HEK293 (cell line): Measurements from ENCODE around the gene POM121L2.

Experiments used
- CTCF ChIA-PET: fragments of 350-600 bp; formaldehyde crosslinking; extraction: SDS; loops from one replicate; lab custom pipeline; 2021; ENCODE audit warnings: antibody characterized with exemption; lab: Yijun Ruan, JAX
- POLR2A ChIA-PET: fragments of 300-600 bp; formaldehyde crosslinking; extraction: SDS; loops from one replicate; lab custom pipeline; 2020; ENCODE audit warnings: antibody characterized with exemption, inconsistent platforms; lab: Yijun Ruan, JAX
- H3K27ac ChIP-seq: fragments of 200-500 bp; sonication (Bioruptor generic); 2 replicates; pipeline ENCODE4 v1.5.1; 2014; ENCODE audit warnings: low read depth, low read length, control low read depth, inconsistent platforms; ENCODE audit errors: extremely low read depth
- H3K36me3 ChIP-seq, 2 experiments: fragments of 200-500 bp in 1 of 2; sonication (Bioruptor generic) in 1 of 2; 1 replicate in 1 of 2; 2 replicates in 1 of 2; pipeline ENCODE4 v1.5.1; 2014 to 2017; ENCODE audit warnings: inconsistent platforms in 2 of 2, low read length in 2 of 2; ENCODE audit not compliant: control insufficient read depth in 2 of 2, insufficient read depth in 1 of 2
- H3K4me1 ChIP-seq: fragments of 200-500 bp; sonication (Bioruptor generic); 2 replicates; pipeline ENCODE4 v1.5.1; 2014; ENCODE audit warnings: mild to moderate bottlenecking, low read length, inconsistent platforms; ENCODE audit not compliant: control insufficient read depth, insufficient read depth
- H3K4me3 ChIP-seq: 2 replicates; pipeline ENCODE4 v1.5.1; 2011; ENCODE audit warnings: low read depth, mild to moderate bottlenecking, control low read depth, low read length, moderate library complexity
- H3K9me3 ChIP-seq: fragments of 200-500 bp; sonication (Bioruptor generic); 2 replicates; pipeline ENCODE4 v1.5.1; 2014; ENCODE audit warnings: low read depth, low read length, inconsistent platforms; ENCODE audit not compliant: control insufficient read depth, insufficient read depth
- MZF1 ChIP-seq: fragments of 450-650 bp; formaldehyde crosslinking; IDR thresholded peaks from 2 replicates; pipeline ENCODE4 v1.5.1; 2017; ENCODE audit warnings: missing biosample characterization, missing genetic modification characterization, borderline replicate concordance
- SP7 ChIP-seq: fragments of 450-650 bp; formaldehyde crosslinking; IDR thresholded peaks from 2 replicates; pipeline ENCODE4 v1.5.1; 2016; ENCODE audit warnings: missing biosample characterization, missing genetic modification characterization
- YY1 ChIP-seq: fragments of 450-650 bp; formaldehyde crosslinking; IDR thresholded peaks from 2 replicates; pipeline ENCODE4 v1.5.1; 2018; ENCODE audit warnings: missing biosample characterization, missing genetic modification characterization
- ZBTB17 ChIP-seq: fragments of 450-650 bp; formaldehyde crosslinking; IDR thresholded peaks from 2 replicates; pipeline ENCODE4 v1.5.1; 2016; ENCODE audit warnings: missing biosample characterization, missing genetic modification characterization
- ZNF157 ChIP-seq: fragments of 450-650 bp; formaldehyde crosslinking; IDR thresholded peaks from 2 replicates; pipeline ENCODE4 v1.5.1; 2016; ENCODE audit warnings: missing biosample characterization, missing genetic modification characterization
- ZNF175 ChIP-seq: fragments of 450-650 bp; formaldehyde crosslinking; IDR thresholded peaks from 2 replicates; pipeline ENCODE4 v1.5.1; 2016; ENCODE audit warnings: missing biosample characterization, missing genetic modification characterization
- ZNF391 ChIP-seq: fragments of 450-650 bp; formaldehyde crosslinking; IDR thresholded peaks from 2 replicates; pipeline ENCODE4 v1.5.1; 2016; ENCODE audit warnings: low read depth, missing biosample characterization, missing genetic modification characterization, borderline replicate concordance
- ZNF404 ChIP-seq: fragments of 450-650 bp; formaldehyde crosslinking; IDR thresholded peaks from 2 replicates; pipeline ENCODE4 v1.5.1; 2017; ENCODE audit warnings: missing biosample characterization, missing genetic modification characterization
- ZNF473 ChIP-seq: fragments of 450-650 bp; formaldehyde crosslinking; IDR thresholded peaks from 2 replicates; pipeline ENCODE4 v1.5.1; 2017; ENCODE audit warnings: missing biosample characterization, missing genetic modification characterization
- ZNF561 ChIP-seq: fragments of 450-650 bp; IDR thresholded peaks from 2 replicates; pipeline ENCODE4 v1.5.1; 2018; ENCODE audit warnings: missing biosample characterization, missing genetic modification characterization, borderline replicate concordance
- ZNF629 ChIP-seq: fragments of 450-650 bp; formaldehyde crosslinking; IDR thresholded peaks from 2 replicates; pipeline ENCODE4 v1.5.1; 2017; ENCODE audit warnings: missing biosample characterization, missing genetic modification characterization
- ZSCAN30 ChIP-seq: fragments of 450-650 bp; IDR thresholded peaks from 2 replicates; pipeline ENCODE4 v1.5.1; 2018; ENCODE audit warnings: missing biosample characterization, mild to moderate bottlenecking, missing genetic modification characterization, moderate library complexity
- TF ChIP-seq, protein P1 (sequence below): fragments of 450-650 bp; formaldehyde crosslinking; IDR thresholded peaks from 2 replicates; pipeline ENCODE4 v1.5.1; 2016; ENCODE audit warnings: missing biosample characterization, missing genetic modification characterization
- TF ChIP-seq, protein P2 (sequence below): fragments of 450-650 bp; formaldehyde crosslinking; IDR thresholded peaks from 2 replicates; pipeline ENCODE4 v1.5.1; 2016; ENCODE audit warnings: missing biosample characterization, missing genetic modification characterization
- TF ChIP-seq, protein P3 (sequence below): fragments of 450-650 bp; formaldehyde crosslinking; IDR thresholded peaks from 2 replicates; pipeline ENCODE4 v1.5.1; 2016; ENCODE audit warnings: missing biosample characterization, missing genetic modification characterization
- TF ChIP-seq, protein P4 (sequence below): fragments of 450-650 bp; formaldehyde crosslinking; IDR thresholded peaks from 2 replicates; pipeline ENCODE4 v1.5.1; 2017; ENCODE audit warnings: missing biosample characterization, missing genetic modification characterization
- TF ChIP-seq, protein P5 (sequence below): fragments of 450-650 bp; formaldehyde crosslinking; IDR thresholded peaks from 2 replicates; pipeline ENCODE4 v1.5.1; 2016; ENCODE audit warnings: missing biosample characterization, missing genetic modification characterization

POM121L2 gene

DNA sequence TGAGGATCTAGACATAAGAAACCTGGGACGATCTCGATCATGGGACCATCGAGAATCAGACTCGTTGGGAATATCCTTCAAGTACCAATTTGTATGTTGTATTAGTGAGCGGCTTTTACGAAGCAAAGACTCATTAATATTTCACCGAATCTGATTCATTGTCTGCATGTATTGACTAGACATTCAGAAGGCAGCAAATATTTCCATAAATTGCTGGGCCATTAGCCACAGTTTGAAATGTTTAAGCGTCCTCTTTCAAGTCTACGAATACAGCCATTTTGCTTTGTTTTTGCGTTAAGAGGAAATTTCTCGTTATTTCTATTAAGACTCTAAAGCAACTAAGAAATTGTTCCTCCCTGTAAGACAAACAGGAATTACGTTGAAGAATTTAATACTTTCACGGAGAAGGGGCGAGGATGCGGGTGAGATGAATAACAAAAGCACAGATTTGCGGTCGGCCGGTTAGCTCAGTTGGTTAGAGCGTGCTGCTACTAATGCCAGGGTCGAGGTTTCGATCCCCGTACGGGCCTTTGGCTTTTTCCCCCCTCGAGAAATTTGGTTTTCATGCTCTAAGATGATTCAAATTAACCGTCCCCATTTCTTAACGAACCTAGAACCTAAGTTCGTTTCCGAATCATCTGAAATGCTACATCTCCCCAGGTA, 18.5 kb downstream of the POM121L2 start:
- Histone ChIP-seq H3K27ac (no peak overlapping the region), H3K4me3 (peak overlapping the region; percentile 6), H3K4me1 (peaks cover 3% of the 10 kb centered on the region; the same call in 1 of the 2 replicates), H3K36me3 (no peaks in the 10 kb centered on the region), H3K9me3 (no peaks in the 10 kb centered on the region)
- ChIA-PET CTCF (interaction anchor here (0.7 kb wide), 1 partner anchor 33 kb away, joined by 3 read pairs; no protein-coding TSS in a partner anchor), POLR2A (interaction anchor here (0.6 to 1.4 kb wide), 2 partner anchors 42 to 393 kb away, joined by 4 to 13 read pairs; no protein-coding TSS in a partner anchor)
- peak; percentile 34; the same call in 1 of the 2 replicates for TF ChIP-seq ZBTB17 (tag by site-specific recombination)
- TF ChIP-seq, protein P1, sequence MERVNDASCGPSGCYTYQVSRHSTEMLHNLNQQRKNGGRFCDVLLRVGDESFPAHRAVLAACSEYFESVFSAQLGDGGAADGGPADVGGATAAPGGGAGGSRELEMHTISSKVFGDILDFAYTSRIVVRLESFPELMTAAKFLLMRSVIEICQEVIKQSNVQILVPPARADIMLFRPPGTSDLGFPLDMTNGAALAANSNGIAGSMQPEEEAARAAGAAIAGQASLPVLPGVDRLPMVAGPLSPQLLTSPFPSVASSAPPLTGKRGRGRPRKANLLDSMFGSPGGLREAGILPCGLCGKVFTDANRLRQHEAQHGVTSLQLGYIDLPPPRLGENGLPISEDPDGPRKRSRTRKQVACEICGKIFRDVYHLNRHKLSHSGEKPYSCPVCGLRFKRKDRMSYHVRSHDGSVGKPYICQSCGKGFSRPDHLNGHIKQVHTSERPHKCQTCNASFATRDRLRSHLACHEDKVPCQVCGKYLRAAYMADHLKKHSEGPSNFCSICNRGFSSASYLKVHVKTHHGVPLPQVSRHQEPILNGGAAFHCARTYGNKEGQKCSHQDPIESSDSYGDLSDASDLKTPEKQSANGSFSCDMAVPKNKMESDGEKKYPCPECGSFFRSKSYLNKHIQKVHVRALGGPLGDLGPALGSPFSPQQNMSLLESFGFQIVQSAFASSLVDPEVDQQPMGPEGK: 0 out of 2 replicates have a peak, but pooled peaks have one; percentile 17
- TF ChIP-seq, protein P2, sequence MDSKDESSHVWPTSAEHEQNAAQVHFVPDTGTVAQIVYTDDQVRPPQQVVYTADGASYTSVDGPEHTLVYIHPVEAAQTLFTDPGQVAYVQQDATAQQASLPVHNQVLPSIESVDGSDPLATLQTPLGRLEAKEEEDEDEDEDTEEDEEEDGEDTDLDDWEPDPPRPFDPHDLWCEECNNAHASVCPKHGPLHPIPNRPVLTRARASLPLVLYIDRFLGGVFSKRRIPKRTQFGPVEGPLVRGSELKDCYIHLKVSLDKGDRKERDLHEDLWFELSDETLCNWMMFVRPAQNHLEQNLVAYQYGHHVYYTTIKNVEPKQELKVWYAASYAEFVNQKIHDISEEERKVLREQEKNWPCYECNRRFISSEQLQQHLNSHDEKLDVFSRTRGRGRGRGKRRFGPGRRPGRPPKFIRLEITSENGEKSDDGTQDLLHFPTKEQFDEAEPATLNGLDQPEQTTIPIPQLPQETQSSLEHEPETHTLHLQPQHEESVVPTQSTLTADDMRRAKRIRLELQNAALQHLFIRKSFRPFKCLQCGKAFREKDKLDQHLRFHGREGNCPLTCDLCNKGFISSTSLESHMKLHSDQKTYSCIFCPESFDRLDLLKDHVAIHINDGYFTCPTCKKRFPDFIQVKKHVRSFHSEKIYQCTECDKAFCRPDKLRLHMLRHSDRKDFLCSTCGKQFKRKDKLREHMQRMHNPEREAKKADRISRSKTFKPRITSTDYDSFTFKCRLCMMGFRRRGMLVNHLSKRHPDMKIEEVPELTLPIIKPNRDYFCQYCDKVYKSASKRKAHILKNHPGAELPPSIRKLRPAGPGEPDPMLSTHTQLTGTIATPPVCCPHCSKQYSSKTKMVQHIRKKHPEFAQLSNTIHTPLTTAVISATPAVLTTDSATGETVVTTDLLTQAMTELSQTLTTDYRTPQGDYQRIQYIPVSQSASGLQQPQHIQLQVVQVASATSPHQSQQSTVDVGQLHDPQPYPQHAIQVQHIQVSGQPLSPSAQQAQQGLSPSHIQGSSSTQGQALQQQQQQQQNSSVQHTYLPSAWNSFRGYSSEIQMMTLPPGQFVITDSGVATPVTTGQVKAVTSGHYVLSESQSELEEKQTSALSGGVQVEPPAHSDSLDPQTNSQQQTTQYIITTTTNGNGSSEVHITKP (tag by site-specific recombination): peak; percentile 43; the same call in 1 of the 2 replicates
- TF ChIP-seq, protein P3, sequence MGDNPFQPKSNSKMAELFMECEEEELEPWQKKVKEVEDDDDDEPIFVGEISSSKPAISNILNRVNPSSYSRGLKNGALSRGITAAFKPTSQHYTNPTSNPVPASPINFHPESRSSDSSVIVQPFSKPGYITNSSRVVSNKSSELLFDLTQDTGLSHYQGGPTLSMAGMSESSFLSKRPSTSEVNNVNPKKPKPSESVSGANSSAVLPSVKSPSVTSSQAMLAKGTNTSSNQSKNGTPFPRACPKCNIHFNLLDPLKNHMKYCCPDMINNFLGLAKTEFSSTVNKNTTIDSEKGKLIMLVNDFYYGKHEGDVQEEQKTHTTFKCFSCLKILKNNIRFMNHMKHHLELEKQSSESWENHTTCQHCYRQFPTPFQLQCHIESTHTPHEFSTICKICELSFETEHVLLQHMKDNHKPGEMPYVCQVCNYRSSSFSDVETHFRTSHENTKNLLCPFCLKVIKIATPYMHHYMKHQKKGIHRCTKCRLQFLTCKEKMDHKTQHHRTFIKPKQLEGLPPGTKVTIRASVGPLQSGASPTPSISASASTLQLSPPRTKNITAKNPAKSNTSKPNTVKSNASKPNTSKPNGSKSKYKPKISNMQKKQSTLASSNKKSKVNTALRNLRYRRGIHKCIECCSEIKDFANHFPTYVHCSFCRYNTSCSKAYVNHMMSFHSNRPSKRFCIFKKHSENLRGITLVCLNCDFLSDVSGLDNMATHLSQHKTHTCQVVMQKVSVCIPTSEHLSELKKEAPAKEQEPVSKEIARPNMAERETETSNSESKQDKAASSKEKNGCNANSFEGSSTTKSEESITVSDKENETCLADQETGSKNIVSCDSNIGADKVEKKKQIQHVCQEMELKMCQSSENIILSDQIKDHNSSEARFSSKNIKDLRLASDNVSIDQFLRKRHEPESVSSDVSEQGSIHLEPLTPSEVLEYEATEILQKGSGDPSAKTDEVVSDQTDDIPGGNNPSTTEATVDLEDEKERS: no peak
- TF ChIP-seq ZNF473 (tag by site-specific recombination): no peak
- peak; percentile 45; the same call in 1 of the 2 replicates for TF ChIP-seq MZF1 (tag by site-specific recombination)
- peak; percentile 51; the same call in 1 of the 2 replicates for TF ChIP-seq YY1
- TF ChIP-seq, protein P4, sequence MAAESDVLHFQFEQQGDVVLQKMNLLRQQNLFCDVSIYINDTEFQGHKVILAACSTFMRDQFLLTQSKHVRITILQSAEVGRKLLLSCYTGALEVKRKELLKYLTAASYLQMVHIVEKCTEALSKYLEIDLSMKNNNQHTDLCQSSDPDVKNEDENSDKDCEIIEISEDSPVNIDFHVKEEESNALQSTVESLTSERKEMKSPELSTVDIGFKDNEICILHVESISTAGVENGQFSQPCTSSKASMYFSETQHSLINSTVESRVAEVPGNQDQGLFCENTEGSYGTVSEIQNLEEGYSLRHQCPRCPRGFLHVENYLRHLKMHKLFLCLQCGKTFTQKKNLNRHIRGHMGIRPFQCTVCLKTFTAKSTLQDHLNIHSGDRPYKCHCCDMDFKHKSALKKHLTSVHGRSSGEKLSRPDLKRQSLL (tag by site-specific recombination): 0 out of 2 replicates have a peak, but pooled peaks have one; percentile 15
- peak; percentile 64 for TF ChIP-seq ZNF561
- no peak for TF ChIP-seq ZNF175
- TF ChIP-seq ZNF157 (tag by site-specific recombination): no peak
- TF ChIP-seq ZSCAN30: 0 out of 2 replicates have a peak, but pooled peaks have one; percentile 46
- peak; percentile 53 for TF ChIP-seq ZNF629
- TF ChIP-seq, protein P5, sequence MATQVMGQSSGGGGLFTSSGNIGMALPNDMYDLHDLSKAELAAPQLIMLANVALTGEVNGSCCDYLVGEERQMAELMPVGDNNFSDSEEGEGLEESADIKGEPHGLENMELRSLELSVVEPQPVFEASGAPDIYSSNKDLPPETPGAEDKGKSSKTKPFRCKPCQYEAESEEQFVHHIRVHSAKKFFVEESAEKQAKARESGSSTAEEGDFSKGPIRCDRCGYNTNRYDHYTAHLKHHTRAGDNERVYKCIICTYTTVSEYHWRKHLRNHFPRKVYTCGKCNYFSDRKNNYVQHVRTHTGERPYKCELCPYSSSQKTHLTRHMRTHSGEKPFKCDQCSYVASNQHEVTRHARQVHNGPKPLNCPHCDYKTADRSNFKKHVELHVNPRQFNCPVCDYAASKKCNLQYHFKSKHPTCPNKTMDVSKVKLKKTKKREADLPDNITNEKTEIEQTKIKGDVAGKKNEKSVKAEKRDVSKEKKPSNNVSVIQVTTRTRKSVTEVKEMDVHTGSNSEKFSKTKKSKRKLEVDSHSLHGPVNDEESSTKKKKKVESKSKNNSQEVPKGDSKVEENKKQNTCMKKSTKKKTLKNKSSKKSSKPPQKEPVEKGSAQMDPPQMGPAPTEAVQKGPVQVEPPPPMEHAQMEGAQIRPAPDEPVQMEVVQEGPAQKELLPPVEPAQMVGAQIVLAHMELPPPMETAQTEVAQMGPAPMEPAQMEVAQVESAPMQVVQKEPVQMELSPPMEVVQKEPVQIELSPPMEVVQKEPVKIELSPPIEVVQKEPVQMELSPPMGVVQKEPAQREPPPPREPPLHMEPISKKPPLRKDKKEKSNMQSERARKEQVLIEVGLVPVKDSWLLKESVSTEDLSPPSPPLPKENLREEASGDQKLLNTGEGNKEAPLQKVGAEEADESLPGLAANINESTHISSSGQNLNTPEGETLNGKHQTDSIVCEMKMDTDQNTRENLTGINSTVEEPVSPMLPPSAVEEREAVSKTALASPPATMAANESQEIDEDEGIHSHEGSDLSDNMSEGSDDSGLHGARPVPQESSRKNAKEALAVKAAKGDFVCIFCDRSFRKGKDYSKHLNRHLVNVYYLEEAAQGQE: no peak
- peak; percentile 55; the same call in 1 of the 2 replicates for TF ChIP-seq ZNF391 (tag by site-specific recombination)
- TF ChIP-seq SP7 (tag by site-specific recombination): peak; percentile 57; the same call in 1 of the 2 replicates
- TF ChIP-seq ZNF404 (tag by site-specific recombination): no peak
